ENCODE data around the gene CEP78. TPM values are rescaled to one million over a fixed set of nuclear protein-coding genes. Genes with fewer than 3 reads are reported as not detected.
A peak's percentile ranks its signal among the peaks of the same experiment; 100 is the strongest.

The CEP78 gene
- total RNA-seq, 1 experiment from 2014 or later, result 57.8 TPM

GRCh38 chr9:78292716-78293497, 57.0 kb downstream of the CEP78 start:
- H2BK5ac ChIP-seq (ENCODE audit: insufficient read length, low read length), result no peak overlapping the region
- H3K36me3 Mint-ChIP-seq (ENCODE audit: insufficient read depth in 1 of 3, low read depth in 3 of 3), result peaks cover 4 to 5% (median 5%) of the 10 kb centered on the region in 3 experiments
- H3K27me3 ChIP-seq (ENCODE audit: insufficient read depth, low read length), result no peaks in the 10 kb centered on the region
- no peak overlapping the region for H2AK5ac ChIP-seq (ENCODE audit: insufficient read length, low read length)
- H4K5ac ChIP-seq (ENCODE audit: insufficient read length, low read depth, low read length), result no peak overlapping the region
- no peak overlapping the region for H4K8ac ChIP-seq (replicated peaks; ENCODE audit: insufficient read length, low read depth, low read length)
- H4K20me1 ChIP-seq (ENCODE audit: control insufficient read depth, insufficient read depth, insufficient read length), result no peaks in the 10 kb centered on the region
- no peak overlapping the region for H3K4me2 ChIP-seq (ENCODE audit: insufficient read depth, insufficient read length, low read length)
- no peaks in the 10 kb centered on the region; a peak in 1 of 5 replicates for H3K9me3 Mint-ChIP-seq
- H3K79me1 ChIP-seq (ENCODE audit: insufficient read depth, low read depth, low read length, poor library complexity, severe bottlenecking), result no peaks in the 10 kb centered on the region
- no peak overlapping the region for H2BK120ac ChIP-seq (ENCODE audit: low read depth, low read length, poor library complexity, severe bottlenecking)
- peaks cover 21 to 22% of the 10 kb centered on the region in 2 experiments for H3K4me1 Mint-ChIP-seq
- no peak overlapping the region for H3K4ac ChIP-seq (ENCODE audit: low read depth, low read length)
- peaks cover 8% of the 10 kb centered on the region; the same call in 1 of the 2 replicates for H3K79me2 ChIP-seq (ENCODE audit: insufficient read depth, low read length)
- H3K14ac ChIP-seq (ENCODE audit: insufficient read depth, low read length), result no peak overlapping the region
- no peak overlapping the region for H3K56ac ChIP-seq (ENCODE audit: insufficient read length, low read depth, low read length)
- H3K27ac ChIP-seq (ENCODE audit: insufficient read length, low read depth, low read length), result no peak overlapping the region
- H3K23me2 ChIP-seq (ENCODE audit: insufficient read length, low read depth, low read length, poor library complexity, severe bottlenecking), result peaks cover 7% of the 10 kb centered on the region
- no peaks in the 10 kb centered on the region; the same call in 1 of the 2 replicates for H3K27me3 Mint-ChIP-seq (ENCODE audit: low read depth)
- no peak overlapping the region for H3K18ac ChIP-seq (ENCODE audit: insufficient read length, low read depth, low read length)
- no peaks in the 10 kb centered on the region for H3K4me1 ChIP-seq (ENCODE audit: insufficient read depth, low read length)
- no CpG with 5 or more reads among the region's 9 CpGs for WGBS (ENCODE audit: extremely low coverage, insufficient read length, low lambda C conversion rate)
- H2BK15ac ChIP-seq (ENCODE audit: low read depth, low read length), result no peak overlapping the region
- no peak overlapping the region for H2BK12ac ChIP-seq (ENCODE audit: insufficient read length, low read depth, low read length)
- no peak overlapping the region for H3K9ac ChIP-seq (ENCODE audit: extremely low read depth, insufficient read length, low read length)
- no peak overlapping the region for H4K91ac ChIP-seq (ENCODE audit: insufficient read length, low read depth, low read length)
- no peak overlapping the region for H2AFZ ChIP-seq (ENCODE audit: low read length)
- no peaks in the 10 kb centered on the region for H3K9me3 ChIP-seq (ENCODE audit: control insufficient read depth, low read depth, low read length)
- no peak overlapping the region for H3K23ac ChIP-seq (ENCODE audit: insufficient read length, low read depth, low read length)
- H3K27ac Mint-ChIP-seq, result peak overlapping the region in 1 of 3 experiments; percentile 58; a peak in 1 of 7 replicates
- no peak overlapping the region for H3K4me3 Mint-ChIP-seq
- no peak for TF ChIP-seq CTCF (conservative IDR thresholded peaks at IDR 0.05)
- DNase-seq, result no peak
- no peak overlapping the region for H2BK20ac ChIP-seq (ENCODE audit: low read depth, low read length, poor library complexity, severe bottlenecking)
- H3T11ph ChIP-seq (ENCODE audit: low read length), result no peak overlapping the region
